ENCODE results near the gene KIF3A. TPM values are rescaled to one million over a fixed set of nuclear protein-coding genes. Genes with fewer than 3 reads are reported as not detected.

KIF3A gene
- total and polyA plus RNA-seq, 2 of the 8 experiments (the other 6 are each of a cell fraction or from before 2014, with no cell fraction given): 3.1 to 13.1 TPM

DNA sequence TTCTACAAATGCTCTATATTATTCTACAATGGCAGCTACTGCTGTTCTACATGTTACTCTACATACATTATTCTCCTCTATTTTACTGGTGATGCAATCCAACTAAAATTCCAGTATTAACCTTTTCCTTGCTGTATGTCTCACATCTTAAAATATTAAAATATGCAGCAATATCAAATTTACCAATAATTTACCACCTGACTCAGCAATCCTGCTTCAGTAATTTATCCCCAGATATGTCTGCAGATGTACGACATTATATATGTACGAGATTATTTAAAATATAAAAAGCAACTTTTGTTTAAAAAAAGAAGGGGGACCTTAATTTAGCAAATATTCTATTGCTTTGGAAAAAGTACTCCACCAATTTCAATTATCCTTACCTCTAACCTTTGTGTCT is 11.6 kb downstream of the KIF3A start:
- Histone ChIP-seq H3K27ac (ENCODE audit: low read depth, low read length) (no peak overlapping the region), H2AK5ac (ENCODE audit: low read depth, low read length) (no peak overlapping the region), H3K23me2 (ENCODE audit: low read depth, low read length) (no peaks in the 10 kb centered on the region), H3K9ac (replicated peaks in 1 of 4; ENCODE audit: extremely low read depth in 1 of 4, low read depth in 3 of 4, low read length in 3 of 4) (no peak overlapping the region), H3K9me3 (ENCODE audit: insufficient read depth in 2 of 2, low read depth in 1 of 2, low read length in 1 of 2) (no peaks in the 10 kb centered on the region), H4K20me1 (replicated peaks in 1 of 2; ENCODE audit: control insufficient read depth in 1 of 2, insufficient read depth in 2 of 2, low read length in 2 of 2) (no peaks in the 10 kb centered on the region), H3K4me1 (replicated peaks in 1 of 4; ENCODE audit: control insufficient read depth in 3 of 4, insufficient read depth in 4 of 4, low read length in 3 of 4) (no peaks in the 10 kb centered on the region), H3K27me3 (replicated peaks in 1 of 4; ENCODE audit: control insufficient read depth in 3 of 4, extremely low read depth in 1 of 4, insufficient read depth in 3 of 4, low read length in 3 of 4) (no peaks in the 10 kb centered on the region), H3K79me1 (ENCODE audit: low read depth, low read length) (no peaks in the 10 kb centered on the region), H3K23ac (ENCODE audit: insufficient read length) (no peak overlapping the region), H2BK15ac (ENCODE audit: low read length) (no peak overlapping the region), H2BK5ac (ENCODE audit: low read depth, low read length) (no peak overlapping the region), H2AFZ (ENCODE audit: low read length) (no peak overlapping the region), H4K91ac (replicated peaks; ENCODE audit: insufficient read length, low read length) (no peak overlapping the region), H4K8ac (ENCODE audit: extremely low read depth, insufficient read depth, low read length) (no peak overlapping the region), H2BK120ac (replicated peaks; ENCODE audit: low read depth, low read length) (no peak overlapping the region), H3K4me3 (ENCODE audit: extremely low read depth in 1 of 4, insufficient read depth in 2 of 4, low read depth in 3 of 4, low read length in 4 of 4) (no peak overlapping the region), H4K5ac (ENCODE audit: insufficient read length, low read depth, low read length) (no peak overlapping the region), H3K4me2 (ENCODE audit: insufficient read depth in 1 of 2, low read depth in 2 of 2, low read length in 2 of 2) (no peak overlapping the region), H3K36me3 (ENCODE audit: control insufficient read depth in 2 of 4, insufficient read depth in 4 of 4, low read length in 3 of 4) (peaks cover 0 to 12% (median 0%) of the 10 kb centered on the region in 4 experiments; a peak in 1 of 8 replicates), H2BK12ac (ENCODE audit: low read depth, low read length) (no peak overlapping the region), H3K56ac (replicated peaks; ENCODE audit: insufficient read length, low read depth, low read length) (no peak overlapping the region), H3K18ac (ENCODE audit: extremely low read depth, low read length) (no peak overlapping the region), H2BK20ac (ENCODE audit: low read length) (no peak overlapping the region), H3K79me2 (ENCODE audit: control insufficient read depth in 1 of 2, insufficient read depth in 2 of 2, low read length in 2 of 2) (no peaks in the 10 kb centered on the region), H3K4ac (replicated peaks; ENCODE audit: insufficient read length, low read depth, low read length) (no peak overlapping the region), H3K14ac (ENCODE audit: insufficient read length) (no peak overlapping the region)
- peak; percentile 5; the same call in 1 of the 2 replicates for TF ChIP-seq CEBPB (IDR thresholded peaks at IDR 0.05; ENCODE audit: low read depth, low read length)
- TF ChIP-seq NRF1 (IDR thresholded peaks at IDR 0.05; ENCODE audit: low read depth, low read length): no peak
- DNase-seq (ENCODE audit: low read depth in 1 of 2, low spot score in 2 of 2): no peak
- ChIA-PET POLR2A (ENCODE audit: partially characterized antibody) (no interaction called here), CTCF (ENCODE audit: partially characterized antibody) (interaction anchor here (0.6 kb wide), 1 partner anchor 48 kb away, joined by 3 read pairs; no protein-coding TSS in a partner anchor)
- 94% methylated on average over 2 of the region's 2 CpGs; no CpG with 5 or more reads in 1 of the 2 experiments for WGBS, 2 experiments (ENCODE audit: extremely low coverage in 1 of 2, insufficient coverage in 1 of 2, insufficient read length in 1 of 2, insufficient replicate concordance in 2 of 2, low coverage in 1 of 2, low lambda C conversion rate in 2 of 2, missing lambda C conversion rate in 1 of 2)
- FAIRE-seq: no peak
